Gastrocnemius medialis (tissue), 4 donors: ENCODE measurements around the gene RHOT2.

Experiments
- POLR2A ChIP-seq, 2 donors: fragments of 450-650 bp; IDR thresholded peaks; one replicate each; pipeline ENCODE4 v1.6.1; 2017; ENCODE audit warnings: antibody characterized with exemption in 2 of 2, mild to moderate bottlenecking in 2 of 2, moderate library complexity in 2 of 2
- TF ChIP-seq, protein P1 (sequence below), 5 experiments: fragments of 450-650 bp in 3 of 5; fragments of 200-600 bp in 2 of 5; sonication (generic) in 2 of 5; IDR thresholded peaks in 4 of 5; conservative IDR thresholded peaks in 1 of 5; 1 replicate in 4 of 5; 2 replicates in 1 of 5; pipeline ENCODE4 v1.5.1; 2016 to 2019; ENCODE audit warnings: antibody characterized with exemption in 5 of 5, mild to moderate bottlenecking in 3 of 5, moderate library complexity in 3 of 5

DNA sequence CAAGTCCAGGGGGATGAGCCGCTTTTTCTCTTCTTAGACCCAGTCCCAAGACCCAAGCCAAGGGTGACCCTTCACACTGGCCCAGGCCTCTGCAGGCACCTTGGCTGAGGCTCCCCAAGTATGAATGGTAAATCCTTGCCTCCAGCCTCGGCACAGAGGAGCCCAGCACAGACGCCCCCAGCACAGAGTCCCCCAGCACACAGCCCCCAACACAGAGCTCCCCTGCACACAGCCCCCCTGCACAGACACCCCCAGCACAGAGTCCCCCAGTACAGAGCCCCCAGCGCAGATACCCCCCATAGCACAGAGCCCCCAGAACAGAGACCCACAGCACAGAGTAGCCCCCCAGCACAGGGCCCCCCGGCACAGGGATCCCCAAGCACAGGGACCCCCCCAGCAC, 27.3 kb upstream of the RHOT2 start:
- TF ChIP-seq, protein P1, sequence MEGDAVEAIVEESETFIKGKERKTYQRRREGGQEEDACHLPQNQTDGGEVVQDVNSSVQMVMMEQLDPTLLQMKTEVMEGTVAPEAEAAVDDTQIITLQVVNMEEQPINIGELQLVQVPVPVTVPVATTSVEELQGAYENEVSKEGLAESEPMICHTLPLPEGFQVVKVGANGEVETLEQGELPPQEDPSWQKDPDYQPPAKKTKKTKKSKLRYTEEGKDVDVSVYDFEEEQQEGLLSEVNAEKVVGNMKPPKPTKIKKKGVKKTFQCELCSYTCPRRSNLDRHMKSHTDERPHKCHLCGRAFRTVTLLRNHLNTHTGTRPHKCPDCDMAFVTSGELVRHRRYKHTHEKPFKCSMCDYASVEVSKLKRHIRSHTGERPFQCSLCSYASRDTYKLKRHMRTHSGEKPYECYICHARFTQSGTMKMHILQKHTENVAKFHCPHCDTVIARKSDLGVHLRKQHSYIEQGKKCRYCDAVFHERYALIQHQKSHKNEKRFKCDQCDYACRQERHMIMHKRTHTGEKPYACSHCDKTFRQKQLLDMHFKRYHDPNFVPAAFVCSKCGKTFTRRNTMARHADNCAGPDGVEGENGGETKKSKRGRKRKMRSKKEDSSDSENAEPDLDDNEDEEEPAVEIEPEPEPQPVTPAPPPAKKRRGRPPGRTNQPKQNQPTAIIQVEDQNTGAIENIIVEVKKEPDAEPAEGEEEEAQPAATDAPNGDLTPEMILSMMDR (IDR thresholded peaks at IDR 0.05 in 4 of 5, conservative IDR thresholded peaks at IDR 0.05 in 1 of 5): no peak
- TF ChIP-seq POLR2A (IDR thresholded peaks at IDR 0.05): no peak
